ENCODE data around the gene KIF13A.

The KIF13A gene

DNA sequence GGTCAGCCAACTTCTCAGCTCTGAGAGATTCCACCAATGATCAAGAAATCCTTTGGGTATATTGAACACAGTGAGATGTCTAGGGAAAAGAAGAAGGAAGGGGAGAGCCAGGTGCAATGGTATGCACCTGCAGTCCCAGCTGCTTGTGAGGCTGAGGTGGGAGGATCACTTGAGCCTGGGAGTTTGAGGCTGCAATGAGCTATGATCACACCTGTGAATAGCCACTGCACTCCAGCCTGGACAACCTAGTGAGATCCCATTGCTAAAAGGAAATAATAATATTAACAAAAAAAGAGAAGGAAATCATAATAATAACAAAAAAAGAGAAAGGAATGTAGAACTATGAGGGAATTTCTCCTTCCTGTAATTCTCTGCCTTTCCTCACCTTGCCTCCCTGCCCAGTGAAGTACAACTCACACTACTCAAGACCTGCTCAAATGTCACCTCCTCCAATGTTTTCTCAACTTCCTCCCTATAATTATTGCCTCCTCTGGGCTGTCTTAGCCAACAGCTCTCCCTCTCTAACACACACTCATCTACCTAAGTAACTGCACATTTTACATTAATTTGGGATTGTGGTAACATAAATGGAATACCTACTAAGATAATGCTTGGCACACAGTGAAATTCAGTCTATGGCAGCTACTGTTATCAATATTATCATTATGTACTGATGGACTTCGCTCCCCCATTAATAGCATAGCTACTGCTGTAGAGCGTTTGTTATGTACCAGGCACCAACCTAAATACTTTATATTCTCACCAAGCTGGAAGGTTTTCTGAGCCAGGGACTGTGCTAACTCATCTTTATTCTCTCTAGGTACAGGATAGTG lies 103.6 kb downstream of the KIF13A start:
- H3K4me3 ChIP-seq (ENCODE audit: low read depth, low read length), result no peak overlapping the region
- TF ChIP-seq, protein P1, sequence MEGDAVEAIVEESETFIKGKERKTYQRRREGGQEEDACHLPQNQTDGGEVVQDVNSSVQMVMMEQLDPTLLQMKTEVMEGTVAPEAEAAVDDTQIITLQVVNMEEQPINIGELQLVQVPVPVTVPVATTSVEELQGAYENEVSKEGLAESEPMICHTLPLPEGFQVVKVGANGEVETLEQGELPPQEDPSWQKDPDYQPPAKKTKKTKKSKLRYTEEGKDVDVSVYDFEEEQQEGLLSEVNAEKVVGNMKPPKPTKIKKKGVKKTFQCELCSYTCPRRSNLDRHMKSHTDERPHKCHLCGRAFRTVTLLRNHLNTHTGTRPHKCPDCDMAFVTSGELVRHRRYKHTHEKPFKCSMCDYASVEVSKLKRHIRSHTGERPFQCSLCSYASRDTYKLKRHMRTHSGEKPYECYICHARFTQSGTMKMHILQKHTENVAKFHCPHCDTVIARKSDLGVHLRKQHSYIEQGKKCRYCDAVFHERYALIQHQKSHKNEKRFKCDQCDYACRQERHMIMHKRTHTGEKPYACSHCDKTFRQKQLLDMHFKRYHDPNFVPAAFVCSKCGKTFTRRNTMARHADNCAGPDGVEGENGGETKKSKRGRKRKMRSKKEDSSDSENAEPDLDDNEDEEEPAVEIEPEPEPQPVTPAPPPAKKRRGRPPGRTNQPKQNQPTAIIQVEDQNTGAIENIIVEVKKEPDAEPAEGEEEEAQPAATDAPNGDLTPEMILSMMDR (IDR thresholded peaks at IDR 0.05; ENCODE audit: low read depth, low read length), result no peak

DNA sequence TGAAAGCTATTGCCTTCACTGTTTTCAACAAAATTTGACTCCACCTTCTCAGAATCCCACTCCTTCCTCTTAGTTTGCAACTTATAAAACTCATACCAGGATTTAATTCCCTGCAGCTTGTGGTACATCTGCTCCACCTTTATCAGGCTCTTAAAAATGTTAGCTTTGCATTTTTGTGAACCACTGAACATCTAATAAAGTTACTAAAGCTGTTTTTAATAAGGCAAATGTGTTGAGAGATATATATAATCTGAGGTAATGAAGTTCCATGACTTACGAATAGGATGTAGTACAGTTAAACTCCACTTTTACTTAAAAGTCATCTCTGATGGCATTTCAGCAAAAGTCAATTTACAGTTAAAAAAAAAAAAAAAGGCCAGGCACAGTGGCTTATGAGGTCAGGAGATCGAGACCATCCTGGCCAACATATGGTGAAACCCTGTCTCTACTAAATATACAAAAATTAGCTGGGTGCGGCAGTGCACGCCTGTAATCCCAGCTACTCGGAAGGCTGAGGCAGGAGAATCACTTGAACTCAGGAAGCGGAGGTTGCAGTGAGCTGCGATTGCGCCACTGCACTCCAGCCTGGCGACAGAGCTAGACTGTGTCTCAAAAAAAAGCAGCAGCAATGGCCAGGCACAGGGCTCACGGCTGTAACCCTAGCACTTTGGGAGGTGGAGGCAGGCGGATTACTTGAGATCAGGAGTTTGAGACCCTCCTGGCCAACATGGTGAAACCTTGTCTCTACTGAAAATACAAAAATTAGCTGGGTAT lies 106.2 kb downstream of the KIF13A start:
- TF ChIP-seq, protein P1 (IDR thresholded peaks at IDR 0.05; ENCODE audit: low read depth, low read length), result no peak
- H3K4me3 ChIP-seq (ENCODE audit: low read depth, low read length), result no peak overlapping the region

DNA sequence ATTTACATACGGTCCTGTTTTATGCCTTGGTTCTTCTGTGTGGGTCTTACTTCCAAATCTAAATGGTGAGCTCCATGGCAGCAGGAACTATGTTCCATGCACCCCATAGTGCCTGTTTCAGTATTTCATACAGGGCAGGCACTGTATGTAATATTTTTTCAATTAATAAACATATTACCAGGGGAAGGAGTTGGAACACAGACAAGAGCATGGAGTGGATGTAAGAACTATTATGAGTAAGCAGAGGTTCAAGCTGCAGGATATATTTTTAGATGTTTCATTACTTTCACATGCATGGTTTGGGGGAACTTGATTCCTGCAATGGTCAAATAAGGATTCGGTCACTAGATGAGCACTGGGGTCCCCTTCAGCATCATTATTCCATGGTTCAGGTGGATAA lies 108.3 kb downstream of the KIF13A start:
- TF ChIP-seq, protein P1 (IDR thresholded peaks at IDR 0.05; ENCODE audit: low read depth, low read length), result no peak
- H3K4me3 ChIP-seq (ENCODE audit: low read depth, low read length), result no peak overlapping the region

DNA sequence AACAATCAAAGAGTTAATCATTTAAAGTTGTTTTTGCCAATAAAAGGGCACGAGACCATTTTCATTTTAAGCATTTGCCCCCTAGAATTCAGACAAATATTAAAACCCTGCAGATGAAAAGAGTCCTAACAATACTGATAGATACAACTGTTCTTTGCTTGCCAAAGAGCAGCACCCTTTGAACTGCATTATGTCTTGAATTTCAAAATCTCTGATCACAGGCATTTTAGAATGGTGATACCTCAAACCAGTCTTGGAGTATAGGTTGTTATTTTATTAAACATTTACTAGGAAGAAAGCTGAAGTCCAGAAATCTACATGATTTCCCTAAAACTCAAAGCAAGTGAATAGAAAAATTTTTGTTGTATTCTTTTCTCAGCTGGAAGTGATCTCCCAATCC lies 108.7 kb downstream of the KIF13A start:
- TF ChIP-seq, protein P1 (IDR thresholded peaks at IDR 0.05; ENCODE audit: low read depth, low read length), result no peak

DNA sequence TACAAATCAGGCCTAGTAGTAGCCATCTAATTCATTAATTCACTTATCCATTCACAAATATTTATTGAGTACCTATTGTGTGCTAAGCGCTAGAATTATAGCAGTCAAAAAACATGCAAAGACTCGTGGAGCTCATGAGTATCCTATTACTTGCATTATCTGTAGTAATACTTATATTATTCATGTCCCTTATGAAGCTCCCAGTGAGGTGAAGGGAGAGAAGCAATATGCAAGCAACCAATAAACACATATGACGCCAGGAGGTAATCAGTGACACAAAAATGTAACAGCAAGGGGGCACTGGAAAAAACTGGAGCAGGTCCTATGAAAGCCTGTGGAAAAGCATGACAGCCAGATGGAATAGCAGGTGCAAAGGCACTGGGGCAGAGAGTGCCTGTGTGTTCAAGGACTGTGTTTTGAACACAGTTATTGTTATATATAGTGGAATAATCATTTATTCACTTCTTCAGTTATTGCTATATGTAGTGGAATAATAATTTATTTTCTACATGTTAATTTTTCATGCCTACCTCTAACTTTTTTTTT lies 109.5 kb downstream of the KIF13A start:
- no peak overlapping the region for H3K4me3 ChIP-seq (ENCODE audit: low read depth, low read length)
- TF ChIP-seq, protein P1 (IDR thresholded peaks at IDR 0.05; ENCODE audit: low read depth, low read length), result no peak

More for the DNA sequence above, 108.7 kb downstream of the KIF13A start:
- no peak overlapping the region for H3K4me3 ChIP-seq (ENCODE audit: low read depth, low read length)

DNA sequence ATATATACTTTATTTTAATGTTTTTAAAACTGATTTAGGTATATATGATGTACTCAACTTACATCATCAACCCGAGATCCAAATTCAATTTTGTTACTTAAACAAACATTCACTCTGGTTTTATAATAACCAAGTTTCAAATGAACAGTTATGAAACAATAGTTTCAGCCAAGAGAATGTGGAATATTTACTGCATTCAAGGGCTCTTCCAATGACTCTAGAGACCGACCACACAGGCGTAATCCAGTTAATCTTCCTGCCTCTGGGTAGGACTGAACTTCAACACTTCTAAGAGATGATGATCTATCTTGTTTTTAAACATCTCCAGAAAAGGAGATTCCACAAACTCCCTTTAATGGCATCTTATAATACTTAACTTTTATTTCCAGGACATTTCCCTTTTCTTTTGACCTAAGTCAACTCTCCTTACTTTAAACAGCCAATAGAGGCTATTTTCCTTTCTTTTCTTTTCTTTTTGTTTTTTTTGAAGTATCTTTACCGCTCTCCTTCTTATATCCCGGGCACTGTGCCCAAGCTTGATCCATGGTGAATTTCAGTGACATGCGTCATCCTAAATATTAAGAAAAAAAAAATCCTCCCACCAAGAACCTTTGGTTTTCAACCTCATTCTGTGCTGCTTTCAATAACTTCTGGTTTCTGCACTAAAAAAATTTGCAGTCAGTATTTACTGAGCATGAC lies 110.1 kb downstream of the KIF13A start:
- TF ChIP-seq, protein P1 (IDR thresholded peaks at IDR 0.05; ENCODE audit: low read depth, low read length), result no peak

More for the DNA sequence above, 110.1 kb downstream of the KIF13A start:
- H3K4me3 ChIP-seq (ENCODE audit: low read depth, low read length), result no peak overlapping the region

Measured in WI38 (cell line).